Duodenal mucosa (tissue), 2 donors: ENCODE data around the gene USP44.
"Not testable (repeated sequence)": the region's sequence is repeated elsewhere in the genome, so short reads cannot be mapped to it uniquely, and the experiment has no call there.

Experiments used
- H3K27ac ChIP-seq: one replicate; pipeline ENCODE4 v1.7.0; 2013; ENCODE audit warnings: low read depth, low read length
- H3K27me3 ChIP-seq, 2 donors: one replicate each; pipeline ENCODE4 v1.7.0; 2013; ENCODE audit warnings: low read length in 2 of 2, control low read depth in 1 of 2; ENCODE audit not compliant: insufficient read depth in 2 of 2, control insufficient read depth in 1 of 2
- H3K36me3 ChIP-seq, 2 donors: one replicate each; pipeline ENCODE4 v1.7.0; 2013; ENCODE audit warnings: low read length in 2 of 2, control low read depth in 1 of 2; ENCODE audit not compliant: insufficient read depth in 2 of 2, control insufficient read depth in 1 of 2
- H3K4me1 ChIP-seq, 2 donors: one replicate each; pipeline ENCODE4 v1.7.0; 2013; ENCODE audit warnings: low read length in 2 of 2, control low read depth in 1 of 2; ENCODE audit not compliant: insufficient read depth in 2 of 2, control insufficient read depth in 1 of 2
- H3K4me3 ChIP-seq, 2 donors: one replicate each; pipeline ENCODE4 v1.7.0; 2013; ENCODE audit warnings: low read length in 2 of 2, low read depth in 1 of 2
- H3K9ac ChIP-seq, 2 donors: one replicate each; pipeline ENCODE4 v1.7.0; 2013; ENCODE audit warnings: low read length in 2 of 2, low read depth in 1 of 2
- H3K9me3 ChIP-seq, 2 donors: one replicate each; pipeline ENCODE4 v1.7.0; 2013; ENCODE audit warnings: low read length in 2 of 2, control low read depth in 1 of 2; ENCODE audit not compliant: control insufficient read depth in 1 of 2

The USP44 gene

DNA sequence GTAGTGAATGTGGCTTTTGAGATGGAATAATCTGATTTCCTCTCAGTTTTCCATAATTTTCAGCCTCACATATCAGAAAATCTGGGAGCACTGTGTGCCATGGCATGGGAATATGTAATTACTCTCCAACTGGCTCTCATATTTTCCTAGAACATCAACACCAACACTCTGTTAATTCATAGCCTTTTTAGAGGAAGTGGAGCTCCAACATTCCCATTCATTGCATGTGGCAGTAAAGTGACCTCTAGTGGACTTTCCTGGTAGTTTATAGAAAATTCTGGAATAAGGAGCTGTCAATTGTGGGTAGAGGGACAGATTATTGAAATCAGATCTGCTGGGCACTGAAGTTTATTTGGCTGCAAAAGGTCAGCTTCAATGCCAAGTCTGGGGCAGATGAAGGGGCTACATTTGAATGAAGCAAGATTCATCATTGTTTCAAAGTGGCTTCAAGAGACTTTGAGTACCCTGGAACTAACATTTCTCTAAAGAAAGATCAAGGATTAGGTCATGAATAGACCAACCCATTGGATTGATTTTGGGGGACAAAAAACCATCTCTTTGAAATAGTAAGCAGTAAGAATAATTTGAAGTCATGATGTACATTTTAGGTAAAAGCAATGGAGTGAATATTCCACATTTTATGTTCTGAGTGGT, 23.6 kb upstream of the USP44 start:
- no peak overlapping the region for H3K9ac ChIP-seq

DNA sequence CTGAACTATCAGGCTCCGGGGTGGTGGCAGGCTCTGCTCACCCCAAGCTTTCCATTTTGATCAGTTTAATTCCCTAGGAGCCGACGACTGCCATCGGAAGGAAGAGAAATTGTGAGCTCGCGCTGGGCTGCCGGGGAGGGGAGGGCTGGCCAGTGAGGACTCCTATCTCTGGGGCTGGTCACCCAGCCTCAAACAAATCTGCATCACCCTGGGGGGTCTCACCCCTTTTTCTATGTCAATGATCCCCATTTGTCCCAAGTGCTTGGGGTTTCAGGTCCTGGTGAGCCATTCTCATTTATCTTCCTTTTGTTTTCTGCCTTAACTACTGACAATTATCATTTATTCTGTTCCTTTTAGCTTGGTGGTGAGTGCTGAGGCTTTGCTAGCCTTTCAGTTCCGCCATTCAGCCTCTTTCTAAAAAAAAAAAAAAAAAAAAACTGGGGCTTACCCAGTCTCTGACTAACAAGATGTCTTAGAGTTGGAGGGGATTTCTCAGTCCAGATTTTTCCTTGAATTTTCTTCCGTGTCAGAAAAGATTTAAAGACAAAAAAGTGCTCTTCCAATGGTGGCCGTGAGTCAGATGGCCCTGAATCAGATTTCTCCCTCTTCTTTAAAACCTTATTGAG, 22.8 kb upstream of the USP44 start:
- Histone ChIP-seq H3K4me1 (no peaks in the 10 kb centered on the region), H3K4me3 (no peak overlapping the region), H3K27me3 (no peaks in the 10 kb centered on the region), H3K9me3 (no peaks in the 10 kb centered on the region), H3K27ac (no peak overlapping the region), H3K36me3 (no peaks in the 10 kb centered on the region), H3K9ac (no peak overlapping the region)

More for the DNA sequence above, 23.6 kb upstream of the USP44 start:
- Histone ChIP-seq H3K4me1 (no peaks in the 10 kb centered on the region), H3K4me3 (no peak overlapping the region), H3K27ac (no peak overlapping the region), H3K27me3 (no peaks in the 10 kb centered on the region), H3K9me3 (no peaks in the 10 kb centered on the region), H3K36me3 (no peaks in the 10 kb centered on the region)

DNA sequence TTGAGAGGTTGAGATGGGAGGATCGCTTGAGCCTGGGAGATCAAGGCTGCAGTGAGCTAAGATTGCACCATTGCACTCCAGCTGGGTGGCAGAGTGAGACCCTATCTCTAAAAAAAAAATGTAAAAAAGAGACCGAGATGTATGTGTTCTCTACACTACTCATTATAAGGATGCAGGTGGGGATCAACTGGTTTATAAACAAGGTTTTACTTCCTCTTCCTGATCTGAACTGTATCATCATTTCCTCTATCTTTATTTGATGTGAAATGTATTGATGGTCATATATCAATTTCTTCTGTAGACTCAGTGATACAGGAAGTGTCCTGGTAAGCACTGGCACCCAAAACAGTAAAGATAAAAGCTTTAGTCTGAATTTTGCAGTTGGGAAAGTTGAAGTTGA, 20.1 kb upstream of the USP44 start:
- no peaks in the 10 kb centered on the region for H3K9me3 ChIP-seq
- H3K4me3 ChIP-seq: no peak overlapping the region
- no peaks in the 10 kb centered on the region for H3K36me3 ChIP-seq
- no peak overlapping the region for H3K9ac ChIP-seq
- H3K4me1 ChIP-seq: no peaks in the 10 kb centered on the region
- H3K27me3 ChIP-seq: no peaks in the 10 kb centered on the region
- no peak overlapping the region for H3K27ac ChIP-seq

DNA sequence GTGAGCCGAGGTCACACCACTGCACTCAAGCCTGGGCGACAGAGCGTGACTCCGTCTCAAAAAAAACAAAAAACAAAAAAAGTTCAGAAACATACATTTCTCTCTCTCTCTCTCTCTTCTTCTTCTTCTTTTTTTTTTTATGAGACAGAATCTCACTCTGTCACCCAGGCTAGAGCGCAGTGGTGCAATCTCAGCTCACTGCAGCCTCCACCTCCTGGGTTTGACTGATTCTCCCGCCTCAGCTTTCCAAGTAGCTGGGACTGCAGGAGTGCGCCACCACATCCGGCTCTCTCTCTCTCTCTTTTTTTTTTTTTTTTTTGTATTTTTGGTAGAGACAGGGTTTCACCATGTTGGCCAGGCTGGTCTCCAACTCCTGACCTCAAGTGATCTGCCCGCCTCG, 16.8 kb upstream of the USP44 start:
- not testable (repeated sequence) for H3K4me1 ChIP-seq, H3K9ac ChIP-seq, H3K27me3 ChIP-seq, H3K4me3 ChIP-seq, H3K36me3 ChIP-seq, H3K27ac ChIP-seq, H3K9me3 ChIP-seq

DNA sequence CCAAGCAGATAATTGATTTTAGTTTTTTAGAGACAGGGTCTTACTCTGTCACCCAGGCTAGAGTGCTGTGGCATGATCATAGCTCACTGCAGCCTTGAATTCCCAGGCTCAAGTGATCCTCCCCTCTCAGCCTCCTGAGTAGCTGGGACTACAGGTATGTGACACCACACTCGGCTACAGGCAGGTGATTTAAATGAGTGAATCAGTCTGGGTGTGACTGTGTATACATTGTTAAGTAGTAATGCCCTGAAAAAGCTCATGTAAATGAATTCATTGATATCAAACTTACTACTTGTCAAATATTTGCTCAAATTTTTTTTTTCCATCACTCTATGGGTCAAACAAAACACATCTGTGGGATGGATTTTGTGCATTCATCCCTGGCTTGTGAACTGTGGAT, 6.3 kb upstream of the USP44 start:
- Histone ChIP-seq H3K4me3 (no peak overlapping the region), H3K9ac (no peak overlapping the region), H3K4me1 (no peaks in the 10 kb centered on the region), H3K27ac (no peak overlapping the region), H3K36me3 (no peaks in the 10 kb centered on the region), H3K9me3 (no peaks in the 10 kb centered on the region), H3K27me3 (no peaks in the 10 kb centered on the region)

DNA sequence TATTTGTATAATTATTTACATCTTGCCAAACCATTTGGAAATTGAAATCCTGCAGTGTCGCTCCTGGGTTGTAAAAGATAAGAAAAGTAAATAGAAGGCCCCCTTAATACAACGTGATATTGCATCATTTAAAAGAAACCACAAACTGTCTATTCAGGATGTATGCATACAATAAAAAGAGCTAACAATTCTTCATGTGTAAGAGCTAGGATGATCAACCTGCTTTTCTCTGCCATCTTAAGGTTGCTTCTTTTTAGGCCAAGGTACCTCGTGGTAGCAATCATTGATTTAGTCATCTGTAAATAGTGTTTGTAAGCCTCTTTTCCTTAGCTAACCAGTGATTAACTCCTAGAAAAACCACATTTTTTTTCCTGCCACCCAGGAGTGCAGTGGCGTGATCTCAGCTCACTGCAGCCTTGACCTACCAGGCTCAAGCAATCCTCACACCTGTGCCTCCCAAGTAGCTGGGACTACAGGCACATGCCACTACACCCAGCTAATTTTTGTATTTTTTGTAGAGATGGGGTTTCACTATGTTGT, 3.3 kb upstream of the USP44 start:
- no peak overlapping the region for H3K27ac ChIP-seq

DNA sequence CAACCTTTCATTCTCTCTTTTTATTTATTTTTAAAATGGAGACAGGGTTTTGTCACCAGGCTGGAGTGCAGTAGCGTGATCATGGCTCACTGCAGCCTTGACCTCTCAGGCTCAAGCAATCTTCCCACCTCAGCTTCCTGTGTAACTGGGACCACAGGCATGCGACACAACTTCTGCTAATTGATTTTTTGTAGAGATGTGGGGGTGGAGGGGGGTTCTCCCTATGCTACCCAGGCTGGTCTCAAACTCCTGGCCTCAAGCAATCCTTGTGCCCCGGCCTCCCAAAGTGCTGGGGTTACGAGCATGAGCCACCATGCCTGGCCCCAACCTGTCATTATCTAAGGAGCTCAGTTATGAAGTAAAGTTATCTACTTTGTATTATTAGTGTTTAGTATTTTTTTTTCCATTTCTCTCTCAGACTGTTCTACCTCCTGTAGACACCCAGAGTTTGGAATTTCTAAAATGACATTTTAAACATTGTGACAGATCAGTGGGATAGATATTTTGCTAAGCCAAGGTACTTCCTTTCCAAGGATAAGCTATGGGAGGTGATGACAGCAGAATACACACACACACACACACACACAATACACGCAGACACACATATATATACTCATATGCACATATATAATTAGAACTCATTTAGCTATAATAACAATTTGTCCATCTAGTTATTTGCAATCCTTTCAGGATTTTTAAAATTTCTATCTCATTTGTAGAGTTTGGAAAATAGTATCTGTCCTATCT, 2.1 kb upstream of the USP44 start:
- Histone ChIP-seq H3K4me1 (no peaks in the 10 kb centered on the region), H3K4me3 (no peak overlapping the region), H3K27ac (no peak overlapping the region), H3K27me3 (peaks cover 5 to 9% of the 10 kb centered on the region in 2 donors), H3K9me3 (peaks cover 5% of the 10 kb centered on the region in 2 donors), H3K36me3 (no peaks in the 10 kb centered on the region), H3K9ac (no peak overlapping the region)

More for the DNA sequence above, 3.3 kb upstream of the USP44 start:
- no peaks in the 10 kb centered on the region for H3K4me1 ChIP-seq
- no peak overlapping the region for H3K4me3 ChIP-seq
- H3K9ac ChIP-seq: no peak overlapping the region
- no peaks in the 10 kb centered on the region for H3K36me3 ChIP-seq
- peaks cover 0 to under 1% of the 10 kb centered on the region in 2 donors for H3K27me3 ChIP-seq
- no peaks in the 10 kb centered on the region for H3K9me3 ChIP-seq

DNA sequence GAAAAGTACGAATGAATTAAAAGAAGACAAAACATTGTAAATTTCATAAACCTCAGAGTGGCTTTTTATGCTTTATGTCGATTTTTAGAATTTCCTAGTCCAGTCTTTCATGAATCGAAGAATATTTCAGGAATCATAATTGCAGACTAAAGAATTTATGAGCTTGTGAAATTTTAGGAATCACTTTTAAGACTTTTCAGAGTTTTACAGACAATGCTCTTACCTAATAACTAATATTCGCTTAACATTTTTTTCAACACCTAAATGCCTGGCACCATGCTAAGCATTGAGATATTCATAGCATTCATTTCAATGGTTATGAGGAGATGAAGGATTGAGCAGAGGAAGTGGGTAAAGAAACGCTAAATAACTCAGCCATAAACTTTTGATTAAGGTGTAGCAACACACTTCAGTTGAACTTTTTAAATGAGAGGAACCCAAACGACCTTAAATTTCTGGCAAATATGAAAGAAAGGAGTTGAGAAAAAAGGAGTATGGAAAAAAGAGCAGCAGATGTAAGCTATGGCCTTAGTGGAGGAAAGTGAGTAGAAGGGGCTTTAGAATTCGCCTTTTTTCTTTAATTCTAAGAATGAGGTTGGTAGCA, 739 bp upstream of the USP44 start:
- Histone ChIP-seq H3K27ac (no peak overlapping the region), H3K4me3 (no peak overlapping the region), H3K4me1 (no peaks in the 10 kb centered on the region), H3K36me3 (no peaks in the 10 kb centered on the region), H3K9me3 (peaks cover 5% of the 10 kb centered on the region in 2 donors), H3K27me3 (peaks cover 9 to 20% of the 10 kb centered on the region in 2 donors), H3K9ac (no peak overlapping the region)

DNA sequence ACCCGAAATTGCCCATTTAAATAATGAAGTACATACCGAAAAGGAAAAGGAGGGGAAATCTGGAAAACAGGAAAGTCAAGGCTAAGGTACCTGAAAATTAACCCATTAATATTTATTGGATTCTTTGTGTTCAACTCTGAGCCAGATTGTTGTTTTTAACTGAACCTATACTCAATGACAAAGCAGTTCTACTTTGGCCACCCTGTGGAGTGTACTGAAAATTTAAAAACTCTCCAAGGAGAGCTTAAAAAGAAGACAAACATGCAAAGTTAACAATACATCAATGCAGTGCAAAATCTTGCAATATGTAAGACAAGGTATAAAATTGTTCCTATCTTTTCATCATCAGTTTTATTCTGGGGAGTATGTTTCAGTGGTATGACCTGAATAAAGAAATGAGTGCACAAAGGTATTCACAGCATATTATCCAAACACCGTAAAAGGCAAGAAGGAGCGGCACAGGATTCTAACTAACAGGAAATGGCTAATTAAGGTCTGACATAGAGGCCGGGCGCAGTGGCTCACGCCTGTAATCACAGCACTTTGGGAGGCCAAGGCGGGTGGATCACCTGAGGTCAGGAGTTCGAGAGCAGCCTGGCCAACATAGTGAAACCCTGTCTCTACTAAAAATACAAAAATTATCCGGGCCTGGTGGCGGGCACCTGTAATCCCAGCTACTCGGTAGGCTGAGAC, 1.7 kb downstream of the USP44 start:
- Histone ChIP-seq H3K27me3 (peaks cover 9 to 35% of the 10 kb centered on the region in 2 donors), H3K4me3 (peak overlapping the region; percentile 65 to 70), H3K36me3 (no peaks in the 10 kb centered on the region), H3K9me3 (peaks cover 5% of the 10 kb centered on the region in 2 donors), H3K9ac (no peak overlapping the region), H3K27ac (no peak overlapping the region), H3K4me1 (no peaks in the 10 kb centered on the region)
